ENCODE measurements around the gene PPARA. TPM values are rescaled to one million over a fixed set of nuclear protein-coding genes. Genes with fewer than 3 reads are reported as not detected.
A peak's percentile ranks its signal among the peaks of the same experiment; 100 is the strongest.

PPARA gene
- total and polyA plus RNA-seq, 2 experiments from 2014 or later = 4.7 to 12.6 TPM

DNA sequence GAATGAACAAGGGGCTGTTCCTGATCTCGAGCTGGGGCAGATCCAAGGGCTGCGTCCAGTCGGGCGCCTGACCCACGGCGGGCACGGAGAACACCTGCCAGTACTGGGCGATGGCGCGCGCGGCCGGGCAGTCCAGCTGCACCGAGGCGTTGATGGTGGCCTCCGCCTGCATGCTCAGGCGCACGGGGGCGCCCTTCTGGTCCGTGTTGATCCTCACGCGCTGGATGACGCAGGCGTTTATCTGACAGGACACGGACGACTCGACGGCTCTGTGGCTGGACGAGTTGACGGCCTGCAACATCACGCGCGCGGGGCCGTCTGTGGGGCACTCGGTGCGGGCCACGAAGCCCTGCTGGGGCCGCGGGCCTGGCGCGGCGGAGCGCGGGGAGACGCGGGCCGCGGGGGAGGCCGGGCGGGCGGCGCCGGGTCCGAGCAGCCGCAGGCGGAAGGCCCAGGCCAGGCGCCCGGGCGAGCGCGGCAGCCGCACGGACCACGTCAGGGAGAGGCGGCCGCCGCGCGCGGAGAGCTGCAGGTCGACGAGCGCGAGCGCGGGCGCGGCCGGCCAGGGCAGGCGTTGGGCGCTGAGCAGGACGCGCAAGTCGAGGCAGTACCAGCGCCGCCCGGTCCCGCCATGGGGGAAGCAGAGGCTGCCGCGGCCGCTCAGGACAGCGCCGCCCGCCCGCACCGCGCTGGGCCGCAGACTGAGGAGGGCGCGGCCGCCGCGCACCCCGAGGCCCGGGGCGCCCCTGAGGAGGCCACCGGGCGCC is 112.3 kb downstream of the PPARA start (continued):
- TF ChIP-seq, protein P1, sequence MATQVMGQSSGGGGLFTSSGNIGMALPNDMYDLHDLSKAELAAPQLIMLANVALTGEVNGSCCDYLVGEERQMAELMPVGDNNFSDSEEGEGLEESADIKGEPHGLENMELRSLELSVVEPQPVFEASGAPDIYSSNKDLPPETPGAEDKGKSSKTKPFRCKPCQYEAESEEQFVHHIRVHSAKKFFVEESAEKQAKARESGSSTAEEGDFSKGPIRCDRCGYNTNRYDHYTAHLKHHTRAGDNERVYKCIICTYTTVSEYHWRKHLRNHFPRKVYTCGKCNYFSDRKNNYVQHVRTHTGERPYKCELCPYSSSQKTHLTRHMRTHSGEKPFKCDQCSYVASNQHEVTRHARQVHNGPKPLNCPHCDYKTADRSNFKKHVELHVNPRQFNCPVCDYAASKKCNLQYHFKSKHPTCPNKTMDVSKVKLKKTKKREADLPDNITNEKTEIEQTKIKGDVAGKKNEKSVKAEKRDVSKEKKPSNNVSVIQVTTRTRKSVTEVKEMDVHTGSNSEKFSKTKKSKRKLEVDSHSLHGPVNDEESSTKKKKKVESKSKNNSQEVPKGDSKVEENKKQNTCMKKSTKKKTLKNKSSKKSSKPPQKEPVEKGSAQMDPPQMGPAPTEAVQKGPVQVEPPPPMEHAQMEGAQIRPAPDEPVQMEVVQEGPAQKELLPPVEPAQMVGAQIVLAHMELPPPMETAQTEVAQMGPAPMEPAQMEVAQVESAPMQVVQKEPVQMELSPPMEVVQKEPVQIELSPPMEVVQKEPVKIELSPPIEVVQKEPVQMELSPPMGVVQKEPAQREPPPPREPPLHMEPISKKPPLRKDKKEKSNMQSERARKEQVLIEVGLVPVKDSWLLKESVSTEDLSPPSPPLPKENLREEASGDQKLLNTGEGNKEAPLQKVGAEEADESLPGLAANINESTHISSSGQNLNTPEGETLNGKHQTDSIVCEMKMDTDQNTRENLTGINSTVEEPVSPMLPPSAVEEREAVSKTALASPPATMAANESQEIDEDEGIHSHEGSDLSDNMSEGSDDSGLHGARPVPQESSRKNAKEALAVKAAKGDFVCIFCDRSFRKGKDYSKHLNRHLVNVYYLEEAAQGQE (IDR thresholded peaks at IDR 0.05; ENCODE audit: unreplicated experiment) = no peak
- TF ChIP-seq, protein P2, sequence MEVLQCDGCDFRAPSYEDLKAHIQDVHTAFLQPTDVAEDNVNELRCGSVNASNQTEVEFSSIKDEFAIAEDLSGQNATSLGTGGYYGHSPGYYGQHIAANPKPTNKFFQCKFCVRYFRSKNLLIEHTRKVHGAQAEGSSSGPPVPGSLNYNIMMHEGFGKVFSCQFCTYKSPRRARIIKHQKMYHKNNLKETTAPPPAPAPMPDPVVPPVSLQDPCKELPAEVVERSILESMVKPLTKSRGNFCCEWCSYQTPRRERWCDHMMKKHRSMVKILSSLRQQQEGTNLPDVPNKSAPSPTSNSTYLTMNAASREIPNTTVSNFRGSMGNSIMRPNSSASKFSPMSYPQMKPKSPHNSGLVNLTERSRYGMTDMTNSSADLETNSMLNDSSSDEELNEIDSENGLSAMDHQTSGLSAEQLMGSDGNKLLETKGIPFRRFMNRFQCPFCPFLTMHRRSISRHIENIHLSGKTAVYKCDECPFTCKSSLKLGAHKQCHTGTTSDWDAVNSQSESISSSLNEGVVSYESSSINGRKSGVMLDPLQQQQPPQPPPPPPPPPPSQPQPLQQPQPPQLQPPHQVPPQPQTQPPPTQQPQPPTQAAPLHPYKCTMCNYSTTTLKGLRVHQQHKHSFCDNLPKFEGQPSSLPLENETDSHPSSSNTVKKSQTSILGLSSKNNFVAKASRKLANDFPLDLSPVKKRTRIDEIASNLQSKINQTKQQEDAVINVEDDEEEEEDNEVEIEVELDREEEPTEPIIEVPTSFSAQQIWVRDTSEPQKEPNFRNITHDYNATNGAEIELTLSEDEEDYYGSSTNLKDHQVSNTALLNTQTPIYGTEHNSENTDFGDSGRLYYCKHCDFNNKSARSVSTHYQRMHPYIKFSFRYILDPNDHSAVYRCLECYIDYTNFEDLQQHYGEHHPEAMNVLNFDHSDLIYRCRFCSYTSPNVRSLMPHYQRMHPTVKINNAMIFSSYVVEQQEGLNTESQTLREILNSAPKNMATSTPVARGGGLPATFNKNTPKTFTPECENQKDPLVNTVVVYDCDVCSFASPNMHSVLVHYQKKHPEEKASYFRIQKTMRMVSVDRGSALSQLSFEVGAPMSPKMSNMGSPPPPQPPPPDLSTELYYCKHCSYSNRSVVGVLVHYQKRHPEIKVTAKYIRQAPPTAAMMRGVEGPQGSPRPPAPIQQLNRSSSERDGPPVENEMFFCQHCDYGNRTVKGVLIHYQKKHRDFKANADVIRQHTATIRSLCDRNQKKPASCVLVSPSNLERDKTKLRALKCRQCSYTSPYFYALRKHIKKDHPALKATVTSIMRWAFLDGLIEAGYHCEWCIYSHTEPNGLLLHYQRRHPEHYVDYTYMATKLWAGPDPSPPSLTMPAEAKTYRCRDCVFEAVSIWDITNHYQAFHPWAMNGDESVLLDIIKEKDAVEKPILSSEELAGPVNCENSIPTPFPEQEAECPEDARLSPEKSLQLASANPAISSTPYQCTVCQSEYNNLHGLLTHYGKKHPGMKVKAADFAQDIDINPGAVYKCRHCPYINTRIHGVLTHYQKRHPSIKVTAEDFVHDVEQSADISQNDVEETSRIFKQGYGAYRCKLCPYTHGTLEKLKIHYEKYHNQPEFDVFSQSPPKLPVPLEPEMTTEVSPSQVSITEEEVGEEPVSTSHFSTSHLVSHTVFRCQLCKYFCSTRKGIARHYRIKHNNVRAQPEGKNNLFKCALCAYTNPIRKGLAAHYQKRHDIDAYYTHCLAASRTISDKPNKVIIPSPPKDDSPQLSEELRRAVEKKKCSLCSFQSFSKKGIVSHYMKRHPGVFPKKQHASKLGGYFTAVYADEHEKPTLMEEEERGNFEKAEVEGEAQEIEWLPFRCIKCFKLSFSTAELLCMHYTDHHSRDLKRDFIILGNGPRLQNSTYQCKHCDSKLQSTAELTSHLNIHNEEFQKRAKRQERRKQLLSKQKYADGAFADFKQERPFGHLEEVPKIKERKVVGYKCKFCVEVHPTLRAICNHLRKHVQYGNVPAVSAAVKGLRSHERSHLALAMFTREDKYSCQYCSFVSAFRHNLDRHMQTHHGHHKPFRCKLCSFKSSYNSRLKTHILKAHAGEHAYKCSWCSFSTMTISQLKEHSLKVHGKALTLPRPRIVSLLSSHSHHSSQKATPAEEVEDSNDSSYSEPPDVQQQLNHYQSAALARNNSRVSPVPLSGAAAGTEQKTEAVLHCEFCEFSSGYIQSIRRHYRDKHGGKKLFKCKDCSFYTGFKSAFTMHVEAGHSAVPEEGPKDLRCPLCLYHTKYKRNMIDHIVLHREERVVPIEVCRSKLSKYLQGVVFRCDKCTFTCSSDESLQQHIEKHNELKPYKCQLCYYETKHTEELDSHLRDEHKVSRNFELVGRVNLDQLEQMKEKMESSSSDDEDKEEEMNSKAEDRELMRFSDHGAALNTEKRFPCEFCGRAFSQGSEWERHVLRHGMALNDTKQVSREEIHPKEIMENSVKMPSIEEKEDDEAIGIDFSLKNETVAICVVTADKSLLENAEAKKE (CRISPR knock-in tag; IDR thresholded peaks at IDR 0.05) = no peak

DNA sequence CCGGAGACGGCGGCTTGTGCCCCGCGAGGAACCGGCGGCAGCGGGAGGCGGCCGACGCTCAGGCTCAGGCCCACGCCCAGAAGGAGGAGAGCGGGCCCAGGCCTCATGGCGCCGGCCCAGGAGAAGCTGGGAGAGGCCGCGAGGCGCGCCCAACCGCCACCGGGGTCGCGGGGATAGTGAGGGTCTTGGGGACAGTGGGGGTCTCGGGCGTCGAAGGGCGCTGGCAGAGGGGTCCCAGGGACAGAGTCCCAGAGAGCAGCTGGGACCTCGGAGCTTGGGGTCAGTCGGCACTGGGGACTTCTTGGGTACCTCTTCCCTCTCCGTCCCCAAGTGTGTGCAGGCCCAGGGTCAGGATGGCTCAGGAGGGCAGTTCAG is 112.9 kb downstream of the PPARA start, which contains the start of gene PKDREJ:
Gene PKDREJ (minus strand): TSS at position 128 of the 375 bp plus-strand sequence. CDS start 21 bp downstream, at position 107.
- Histone ChIP-seq H3K9me2 (ENCODE audit: insufficient read depth) (no peaks in the 10 kb centered on the region; the same call in 1 of the 2 replicates), H3K36me3 (ENCODE audit: insufficient read depth) (no peaks in the 10 kb centered on the region), H3K4me3 (peak within 1 kb of the TSS; percentile 49), H3F3A (replicated peaks; ENCODE audit: low read depth) (0 out of 2 replicates have a peak, but pooled peaks cover 3% of the 10 kb centered on the region), H3K4me1 (ENCODE audit: insufficient read depth) (no peaks in the 10 kb centered on the region), H4K20me1 (replicated peaks; ENCODE audit: insufficient read depth) (no peaks in the 10 kb centered on the region), H3K79me2 (replicated peaks; ENCODE audit: insufficient read depth) (no peaks in the 10 kb centered on the region), H2AFZ (peak within 1 kb of the TSS; percentile 85), H3K27me3 (ENCODE audit: insufficient read depth) (peaks cover 64% of the 10 kb centered on the region), H3K27ac (ENCODE audit: low read depth) (no peak within 1 kb of the TSS), H3K4me2 (peak within 1 kb of the TSS; percentile 73)
- Mint-ChIP-seq H3K4me3 (peak within 1 kb of the TSS; percentile 62), H3K9me3 (peaks cover 55% of the 10 kb centered on the region), H3K36me3 (ENCODE audit: low read depth) (peaks cover 34% of the 10 kb centered on the region), H3K27me3 (ENCODE audit: insufficient read depth, low read depth, poor library complexity) (peaks cover 53% of the 10 kb centered on the region), H3K27ac (no peak within 1 kb of the TSS), H3K4me1 (peaks cover 5% of the 10 kb centered on the region)
- ATAC-seq = peak; percentile 10
- no peak for DNase-seq (ENCODE audit: low spot score)
- TF ChIP-seq, protein P3, sequence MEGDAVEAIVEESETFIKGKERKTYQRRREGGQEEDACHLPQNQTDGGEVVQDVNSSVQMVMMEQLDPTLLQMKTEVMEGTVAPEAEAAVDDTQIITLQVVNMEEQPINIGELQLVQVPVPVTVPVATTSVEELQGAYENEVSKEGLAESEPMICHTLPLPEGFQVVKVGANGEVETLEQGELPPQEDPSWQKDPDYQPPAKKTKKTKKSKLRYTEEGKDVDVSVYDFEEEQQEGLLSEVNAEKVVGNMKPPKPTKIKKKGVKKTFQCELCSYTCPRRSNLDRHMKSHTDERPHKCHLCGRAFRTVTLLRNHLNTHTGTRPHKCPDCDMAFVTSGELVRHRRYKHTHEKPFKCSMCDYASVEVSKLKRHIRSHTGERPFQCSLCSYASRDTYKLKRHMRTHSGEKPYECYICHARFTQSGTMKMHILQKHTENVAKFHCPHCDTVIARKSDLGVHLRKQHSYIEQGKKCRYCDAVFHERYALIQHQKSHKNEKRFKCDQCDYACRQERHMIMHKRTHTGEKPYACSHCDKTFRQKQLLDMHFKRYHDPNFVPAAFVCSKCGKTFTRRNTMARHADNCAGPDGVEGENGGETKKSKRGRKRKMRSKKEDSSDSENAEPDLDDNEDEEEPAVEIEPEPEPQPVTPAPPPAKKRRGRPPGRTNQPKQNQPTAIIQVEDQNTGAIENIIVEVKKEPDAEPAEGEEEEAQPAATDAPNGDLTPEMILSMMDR (conservative IDR thresholded peaks at IDR 0.05; ENCODE audit: low read depth in 2 of 2) = no peak
- TF ChIP-seq ZNF331 (CRISPR knock-in tag; IDR thresholded peaks at IDR 0.05; ENCODE audit: low read depth) (no peak), POLR2AphosphoS5 (IDR thresholded peaks at IDR 0.05; ENCODE audit: low read depth) (no peak), EZH2phosphoT487 (IDR thresholded peaks at IDR 0.05; ENCODE audit: unreplicated experiment) (no peak), ZNF114 (CRISPR knock-in tag; IDR thresholded peaks at IDR 0.05) (no peak), NANOG (IDR thresholded peaks at IDR 0.05; ENCODE audit: borderline replicate concordance) (no peak), CREB1 (CRISPR knock-in tag; IDR thresholded peaks at IDR 0.05; ENCODE audit: low read depth) (no peak), JUNB (IDR thresholded peaks at IDR 0.05; ENCODE audit: unreplicated experiment) (no peak)

Data from GM23338 (cell line).